Activated CD4-positive, alpha-beta T cell treated with anti-CD3 and anti-CD28 coated beads, Interleukin-2, amount 10 ng/mL, durations not matched to agents 7 days and 5 days (primary cell): Measurements from ENCODE around the gene PPBP. TPM values are rescaled to one million over a fixed set of nuclear protein-coding genes. Genes with fewer than 3 reads are reported as not detected.
"Not testable (repeated sequence)": the region's sequence is repeated elsewhere in the genome, so short reads cannot be mapped to it uniquely, and the experiment has no call there.

Source experiments
- CTCF ChIA-PET: fragments of 350-600 bp; sonication (Branson Sonifier 250); formaldehyde crosslinking; loops from one replicate; lab custom pipeline; 2021; ENCODE audit warnings: antibody characterized with exemption; lab: Charles Lee
- POLR2A ChIA-PET: fragments of 350-600 bp; sonication (Branson Sonifier 250); formaldehyde crosslinking; loops from one replicate; lab custom pipeline; 2021; ENCODE audit warnings: antibody characterized with exemption; lab: Charles Lee
- DNase-seq: peaks from one replicate; pipeline ENCODE4 v3.0.0-alpha.2; 2020
- H3K27ac Mint-ChIP-seq: one replicate; pipeline ENCODE4 v1.8.0; 2021; ENCODE audit warnings: mild to moderate bottlenecking, moderate library complexity, mixed read lengths
- H3K27me3 Mint-ChIP-seq: one replicate; pipeline ENCODE4 v1.8.0; 2021; ENCODE audit warnings: mixed read lengths
- H3K36me3 Mint-ChIP-seq: one replicate; pipeline ENCODE4 v1.8.0; 2021; ENCODE audit warnings: low read depth, mixed read lengths
- H3K4me1 Mint-ChIP-seq: one replicate; pipeline ENCODE4 v1.8.0; 2021; ENCODE audit warnings: mixed read lengths
- H3K4me3 Mint-ChIP-seq: one replicate; pipeline ENCODE4 v1.8.0; 2021; ENCODE audit warnings: mild to moderate bottlenecking, moderate library complexity, mixed read lengths
- H3K9me3 Mint-ChIP-seq: one replicate; pipeline ENCODE4 v1.8.0; 2021; ENCODE audit warnings: mixed read lengths
- total RNA-seq, 2 experiments: library from RNA; stranded (reverse); gene quantifications; one replicate each; pipeline ENCODE4 v1.2.3, GENCODE V29; 2021

PPBP gene
- total RNA-seq, 2 experiments from 2014 or later: not detected

DNA sequence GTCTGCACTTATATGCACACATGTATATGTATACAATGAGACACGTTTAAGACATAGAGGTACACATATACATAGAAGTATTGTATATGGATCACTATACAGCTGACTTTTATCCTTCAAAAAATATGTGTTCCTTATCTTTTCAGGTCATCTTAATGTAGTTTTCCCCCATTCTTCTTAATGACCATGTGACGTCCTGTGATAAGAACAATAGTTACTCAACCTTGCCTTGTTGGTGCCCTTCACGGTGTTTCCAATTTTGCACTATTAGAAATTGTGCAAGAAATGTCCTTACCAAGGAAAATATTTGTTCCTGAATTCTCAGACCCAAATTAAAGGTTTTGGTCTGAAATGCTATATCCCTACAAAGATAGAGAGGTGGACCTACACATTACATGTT is 1.0 kb upstream of the PPBP start:
- DNase-seq: no peak
- H3K27ac Mint-ChIP-seq: no peak overlapping the region
- CTCF ChIA-PET: no interaction called here
- H3K9me3 Mint-ChIP-seq: no peaks in the 10 kb centered on the region
- H3K27me3 Mint-ChIP-seq: no peaks in the 10 kb centered on the region
- no peaks in the 10 kb centered on the region for H3K36me3 Mint-ChIP-seq
- H3K4me3 Mint-ChIP-seq: no peak overlapping the region
- POLR2A ChIA-PET: no interaction called here
- no peaks in the 10 kb centered on the region for H3K4me1 Mint-ChIP-seq

DNA sequence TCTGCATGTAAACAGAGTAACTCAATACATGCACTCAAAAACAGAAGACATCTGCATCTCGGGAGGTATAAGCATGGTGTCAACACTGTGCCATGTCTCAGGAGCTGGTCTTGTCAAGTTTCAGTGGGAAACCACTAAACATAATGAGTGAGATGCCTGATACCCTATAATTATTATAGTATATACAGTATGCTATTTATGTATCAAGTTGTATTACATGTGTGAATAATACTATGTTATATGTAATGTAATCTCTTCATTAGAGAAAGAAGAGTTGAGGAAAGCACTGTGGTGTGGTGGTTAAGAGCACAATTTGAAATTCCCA is 2.5 kb downstream of the PPBP start:
- CTCF ChIA-PET: no interaction called here
- Mint-ChIP-seq H3K27ac (no peak overlapping the region), H3K9me3 (no peaks in the 10 kb centered on the region), H3K4me3 (no peak overlapping the region), H3K36me3 (no peaks in the 10 kb centered on the region), H3K4me1 (no peaks in the 10 kb centered on the region), H3K27me3 (no peaks in the 10 kb centered on the region)
- POLR2A ChIA-PET: no interaction called here
- no peak for DNase-seq

DNA sequence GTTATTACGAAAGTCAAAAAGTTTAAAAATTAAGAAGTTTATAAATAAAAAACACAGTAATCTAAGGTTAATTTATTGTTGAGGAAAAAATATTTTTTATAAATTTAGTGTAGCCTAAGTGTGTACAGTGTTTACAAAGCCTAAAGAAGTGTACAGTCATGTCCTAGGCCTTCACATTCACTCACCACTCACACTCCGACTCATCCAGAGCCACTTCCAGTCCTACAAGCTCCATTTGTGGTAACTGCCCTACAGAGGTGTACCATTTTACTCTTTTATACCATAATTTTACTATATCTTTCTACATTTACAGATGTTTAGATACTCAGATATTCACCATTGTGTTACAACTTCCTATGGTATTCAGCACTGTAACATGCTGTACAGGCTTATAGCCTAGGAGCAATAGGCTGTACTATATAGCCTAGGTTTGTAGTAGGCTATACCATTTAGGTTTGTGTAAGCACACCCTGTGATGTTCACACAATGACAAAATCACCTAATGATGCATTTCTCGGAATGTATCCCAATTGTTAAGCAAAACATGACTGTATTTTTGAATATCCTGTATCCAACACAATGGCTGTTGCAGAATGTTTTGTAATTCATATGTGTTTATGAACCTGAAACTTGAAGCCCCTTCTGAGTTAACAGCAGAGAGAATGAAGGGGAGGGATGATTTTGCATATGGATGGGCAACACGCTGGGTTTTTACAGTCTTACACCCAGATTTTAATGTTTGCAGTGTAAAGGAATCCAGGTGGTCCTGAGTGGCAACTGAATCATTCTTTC is 3.1 kb downstream of the PPBP start:
- no peak for DNase-seq
- Mint-ChIP-seq H3K27ac (no peak overlapping the region), H3K4me3 (no peak overlapping the region), H3K9me3 (no peaks in the 10 kb centered on the region), H3K4me1 (no peaks in the 10 kb centered on the region), H3K27me3 (no peaks in the 10 kb centered on the region), H3K36me3 (no peaks in the 10 kb centered on the region)
- CTCF ChIA-PET: no interaction called here
- POLR2A ChIA-PET: no interaction called here

DNA sequence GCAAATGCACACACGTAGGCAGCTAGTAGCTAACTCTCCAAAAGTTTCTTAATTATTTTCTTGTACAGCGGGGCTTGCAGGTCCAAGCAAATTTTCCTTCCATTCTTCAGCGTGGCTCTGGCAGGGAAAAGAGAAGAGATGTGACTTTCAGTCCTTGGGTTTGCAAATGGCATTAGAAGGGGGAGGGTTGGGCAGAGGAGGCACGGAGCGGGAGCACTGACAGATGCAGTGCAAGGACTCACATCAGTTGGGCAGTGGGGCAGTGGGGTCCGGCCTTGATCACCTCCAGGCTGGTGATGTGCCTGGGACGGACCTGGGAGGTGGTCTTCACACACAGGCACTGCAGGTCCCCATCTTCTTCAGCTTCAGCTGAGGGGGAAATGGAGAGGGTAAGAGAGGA is 6.8 kb downstream of the PPBP start:
- H3K36me3 Mint-ChIP-seq, H3K9me3 Mint-ChIP-seq, H3K27me3 Mint-ChIP-seq, DNase-seq, CTCF ChIA-PET, H3K4me1 Mint-ChIP-seq, H3K27ac Mint-ChIP-seq, H3K4me3 Mint-ChIP-seq: not testable (repeated sequence)
- POLR2A ChIA-PET: interaction anchor here (0.7 kb wide), 1 partner anchor 34 kb away, joined by 3 read pairs; no protein-coding TSS in a partner anchor

DNA sequence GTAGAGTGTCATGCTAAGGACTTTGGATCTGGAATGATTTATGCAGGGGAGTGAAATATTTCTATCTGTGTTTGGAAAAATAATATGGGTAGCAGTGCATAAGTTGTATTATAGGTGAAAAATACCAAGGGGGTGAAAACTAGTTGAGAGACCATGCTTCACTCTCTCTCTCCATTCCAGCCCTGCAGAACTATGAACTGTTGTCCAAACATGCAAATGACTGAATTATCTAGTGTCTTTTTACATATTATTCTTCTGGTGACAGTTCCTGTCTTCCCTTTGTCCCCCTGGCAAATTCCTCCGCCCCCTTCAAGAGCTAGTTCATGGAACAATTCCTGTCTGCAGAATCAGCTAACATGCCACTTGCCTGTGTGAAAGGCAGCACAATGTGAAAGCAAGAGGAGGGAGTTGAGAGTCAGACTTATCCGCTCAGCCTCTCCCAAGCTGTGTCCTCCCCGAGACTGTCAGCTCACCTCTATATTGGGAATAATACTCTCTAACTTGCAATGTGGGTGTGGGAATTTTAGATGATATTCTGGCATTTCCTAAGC is 8.5 kb downstream of the PPBP start:
- H3K36me3 Mint-ChIP-seq: no peaks in the 10 kb centered on the region
- no peaks in the 10 kb centered on the region for H3K27me3 Mint-ChIP-seq
- no peak overlapping the region for H3K4me3 Mint-ChIP-seq
- H3K4me1 Mint-ChIP-seq: no peaks in the 10 kb centered on the region
- peaks cover 4% of the 10 kb centered on the region for H3K9me3 Mint-ChIP-seq
- POLR2A ChIA-PET: no interaction called here
- CTCF ChIA-PET: no interaction called here
- H3K27ac Mint-ChIP-seq: no peak overlapping the region
- no peak for DNase-seq

DNA sequence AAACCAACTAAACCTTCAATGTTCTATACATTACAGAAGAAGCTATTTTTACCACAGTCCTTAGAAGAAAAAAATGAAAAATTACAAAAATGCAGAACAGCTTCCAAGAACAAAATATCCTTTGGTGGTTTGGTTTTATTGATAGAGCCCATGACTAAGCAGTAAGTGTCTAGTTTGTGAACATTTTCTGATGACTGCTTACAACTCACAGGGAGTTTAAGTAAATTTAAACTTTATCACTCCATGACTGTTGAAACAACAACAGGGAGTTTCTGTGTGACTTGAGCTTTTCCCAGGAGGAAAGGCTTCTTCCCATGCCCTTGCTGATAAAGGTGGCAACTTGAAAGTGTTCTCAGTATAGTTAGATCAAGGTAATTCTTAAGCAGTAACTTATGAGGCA is 9.1 kb downstream of the PPBP start:
- Mint-ChIP-seq H3K9me3 (peaks cover 4% of the 10 kb centered on the region), H3K4me1 (no peaks in the 10 kb centered on the region), H3K27ac (no peak overlapping the region), H3K4me3 (no peak overlapping the region), H3K27me3 (no peaks in the 10 kb centered on the region), H3K36me3 (no peaks in the 10 kb centered on the region)
- no peak for DNase-seq
- POLR2A ChIA-PET: no interaction called here
- CTCF ChIA-PET: no interaction called here

DNA sequence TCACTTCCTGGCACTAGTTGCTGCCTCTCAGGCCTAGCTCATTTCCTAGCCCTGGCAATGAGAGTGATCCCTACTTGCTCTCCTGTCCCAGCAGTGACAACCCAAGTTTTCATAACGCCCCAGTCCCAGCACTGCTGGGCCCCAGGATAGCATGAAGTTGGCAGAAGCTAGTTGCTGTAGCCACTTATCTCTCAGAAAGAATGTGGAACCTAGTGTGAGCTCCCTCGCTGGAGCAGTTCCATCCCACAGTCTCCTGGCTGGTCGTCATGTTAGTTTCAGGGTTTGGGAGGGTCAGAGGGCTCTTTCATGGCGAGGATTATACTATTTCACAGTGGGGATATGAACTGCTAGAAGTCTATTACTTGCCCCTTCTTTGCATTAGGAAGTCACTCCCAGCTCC is 11.3 kb downstream of the PPBP start:
- H3K4me3 Mint-ChIP-seq: no peak overlapping the region
- CTCF ChIA-PET: no interaction called here
- peaks cover 4% of the 10 kb centered on the region for H3K9me3 Mint-ChIP-seq
- H3K4me1 Mint-ChIP-seq: no peaks in the 10 kb centered on the region
- no peak for DNase-seq
- POLR2A ChIA-PET: no interaction called here
- H3K27me3 Mint-ChIP-seq: no peaks in the 10 kb centered on the region
- no peaks in the 10 kb centered on the region for H3K36me3 Mint-ChIP-seq
- no peak overlapping the region for H3K27ac Mint-ChIP-seq

DNA sequence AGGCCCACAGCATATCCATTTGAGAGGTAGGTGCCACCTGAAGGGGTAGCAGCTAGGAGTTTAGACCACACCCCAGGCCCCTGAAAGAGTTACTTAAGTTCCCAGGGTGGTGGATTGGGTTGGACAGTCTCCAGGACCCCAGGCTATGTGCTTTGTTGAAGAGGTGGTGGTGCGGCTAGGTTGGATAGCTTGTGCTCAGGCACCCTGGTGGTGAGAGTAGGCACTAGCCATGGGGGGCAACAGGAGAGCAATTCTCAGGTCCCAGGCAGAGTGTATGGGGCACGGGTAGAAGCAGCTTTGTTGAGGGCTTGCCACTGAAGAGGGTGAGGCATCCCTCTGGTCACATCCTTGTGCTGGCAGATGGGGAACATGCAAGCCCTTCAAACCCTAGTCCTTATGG is 11.8 kb downstream of the PPBP start:
- Mint-ChIP-seq H3K4me1 (no peaks in the 10 kb centered on the region), H3K4me3 (no peak overlapping the region), H3K9me3 (peaks cover 7% of the 10 kb centered on the region), H3K27ac (no peak overlapping the region), H3K36me3 (no peaks in the 10 kb centered on the region), H3K27me3 (no peaks in the 10 kb centered on the region)
- no peak for DNase-seq
- POLR2A ChIA-PET: no interaction called here
- CTCF ChIA-PET: no interaction called here

DNA sequence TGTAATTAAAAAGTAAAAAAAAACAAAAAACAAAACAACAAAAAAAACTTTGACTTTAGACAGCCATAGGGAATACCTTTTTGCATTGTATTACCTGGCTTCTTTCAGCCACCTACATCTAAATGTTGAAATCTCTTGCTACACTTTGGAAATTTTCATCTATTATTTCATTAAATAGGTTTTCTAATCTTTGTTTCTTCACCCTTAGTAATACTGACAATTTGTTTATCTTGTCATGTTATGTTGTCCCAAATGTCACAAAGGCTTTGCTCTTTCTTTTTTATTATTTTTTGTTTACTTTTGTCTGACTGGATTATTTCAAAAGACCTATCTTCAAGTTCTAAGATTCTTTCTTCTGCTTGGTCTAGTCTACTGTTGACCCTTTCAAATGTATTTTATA is 13.6 kb downstream of the PPBP start:
- no peak overlapping the region for H3K27ac Mint-ChIP-seq
- no peaks in the 10 kb centered on the region for H3K4me1 Mint-ChIP-seq
- H3K4me3 Mint-ChIP-seq: no peak overlapping the region

DNA sequence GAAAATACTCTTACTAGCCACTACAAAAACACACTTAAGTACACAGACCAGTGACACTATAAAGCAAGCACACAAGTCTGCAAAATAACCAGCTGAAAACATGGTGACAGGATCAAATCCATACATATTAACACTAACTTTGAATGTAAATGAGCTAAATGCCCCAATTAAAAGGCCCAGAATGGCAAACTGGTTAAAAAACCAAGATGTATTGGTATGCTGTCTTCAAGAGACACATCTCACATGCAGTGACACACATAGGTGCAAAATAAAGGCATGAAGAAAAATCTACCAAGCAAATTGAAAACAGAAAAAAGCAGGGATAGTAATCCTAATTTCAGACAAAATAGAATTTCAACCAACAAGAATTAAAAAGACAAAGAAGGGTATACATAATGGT is 17.0 kb downstream of the PPBP start:
- Mint-ChIP-seq H3K4me1 (no peaks in the 10 kb centered on the region), H3K9me3 (peaks cover 12% of the 10 kb centered on the region), H3K27me3 (no peaks in the 10 kb centered on the region), H3K4me3 (no peak overlapping the region), H3K27ac (no peak overlapping the region), H3K36me3 (no peaks in the 10 kb centered on the region)
- CTCF ChIA-PET: no interaction called here
- no peak for DNase-seq
- POLR2A ChIA-PET: no interaction called here

More for the DNA sequence above, 13.6 kb downstream of the PPBP start:
- H3K36me3 Mint-ChIP-seq: no peaks in the 10 kb centered on the region
- no peaks in the 10 kb centered on the region for H3K27me3 Mint-ChIP-seq
- POLR2A ChIA-PET: no interaction called here
- no peak for DNase-seq
- H3K9me3 Mint-ChIP-seq: peaks cover 12% of the 10 kb centered on the region
- CTCF ChIA-PET: no interaction called here

DNA sequence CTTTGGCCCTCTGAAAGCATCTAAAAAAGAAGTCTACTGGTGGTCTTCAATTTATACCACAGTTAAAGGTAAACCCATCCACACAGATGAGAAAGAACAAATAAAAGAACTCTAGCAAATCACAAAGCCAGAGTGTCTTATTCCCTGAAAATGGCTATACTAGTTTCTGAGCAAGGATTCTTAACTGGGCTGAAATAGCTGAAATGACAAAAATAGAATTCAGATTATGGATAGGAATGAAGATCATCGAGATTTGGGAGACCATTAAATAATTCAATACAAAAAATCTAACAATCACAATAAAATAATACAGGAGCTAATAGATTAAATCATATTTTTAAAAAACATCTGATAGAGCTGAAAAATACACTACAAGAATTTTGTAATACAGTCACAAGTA is 18.0 kb downstream of the PPBP start:
- ChIA-PET POLR2A (no interaction called here), CTCF (interaction anchor here (0.6 kb wide), 1 partner anchor 52 kb away, joined by 3 read pairs; no protein-coding TSS in a partner anchor)
- DNase-seq: no peak
- no peaks in the 10 kb centered on the region for H3K27me3 Mint-ChIP-seq
- H3K27ac Mint-ChIP-seq: no peak overlapping the region
- no peak overlapping the region for H3K4me3 Mint-ChIP-seq
- no peaks in the 10 kb centered on the region for H3K36me3 Mint-ChIP-seq
- peaks cover 8% of the 10 kb centered on the region for H3K9me3 Mint-ChIP-seq
- H3K4me1 Mint-ChIP-seq: no peaks in the 10 kb centered on the region

DNA sequence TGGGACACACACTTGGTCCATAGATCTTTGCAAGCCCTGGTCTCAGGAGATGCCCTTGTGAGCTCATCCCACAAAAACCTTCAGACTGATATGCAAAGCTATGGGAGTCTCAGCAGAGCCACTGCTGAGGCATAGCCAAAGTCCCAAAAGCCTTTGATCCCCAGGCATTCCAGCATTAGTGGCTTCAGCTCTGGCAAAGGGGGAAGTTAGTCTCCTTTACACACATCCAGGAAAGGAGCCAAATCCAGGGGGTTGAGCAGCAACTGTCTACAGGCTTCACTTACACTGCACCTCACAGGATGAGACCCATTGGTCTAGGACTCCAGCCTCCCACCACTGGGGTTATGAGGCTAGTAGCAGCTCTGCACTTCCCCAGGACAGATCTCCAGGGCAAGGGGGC is 20.1 kb downstream of the PPBP start:
- POLR2A ChIA-PET: no interaction called here

DNA sequence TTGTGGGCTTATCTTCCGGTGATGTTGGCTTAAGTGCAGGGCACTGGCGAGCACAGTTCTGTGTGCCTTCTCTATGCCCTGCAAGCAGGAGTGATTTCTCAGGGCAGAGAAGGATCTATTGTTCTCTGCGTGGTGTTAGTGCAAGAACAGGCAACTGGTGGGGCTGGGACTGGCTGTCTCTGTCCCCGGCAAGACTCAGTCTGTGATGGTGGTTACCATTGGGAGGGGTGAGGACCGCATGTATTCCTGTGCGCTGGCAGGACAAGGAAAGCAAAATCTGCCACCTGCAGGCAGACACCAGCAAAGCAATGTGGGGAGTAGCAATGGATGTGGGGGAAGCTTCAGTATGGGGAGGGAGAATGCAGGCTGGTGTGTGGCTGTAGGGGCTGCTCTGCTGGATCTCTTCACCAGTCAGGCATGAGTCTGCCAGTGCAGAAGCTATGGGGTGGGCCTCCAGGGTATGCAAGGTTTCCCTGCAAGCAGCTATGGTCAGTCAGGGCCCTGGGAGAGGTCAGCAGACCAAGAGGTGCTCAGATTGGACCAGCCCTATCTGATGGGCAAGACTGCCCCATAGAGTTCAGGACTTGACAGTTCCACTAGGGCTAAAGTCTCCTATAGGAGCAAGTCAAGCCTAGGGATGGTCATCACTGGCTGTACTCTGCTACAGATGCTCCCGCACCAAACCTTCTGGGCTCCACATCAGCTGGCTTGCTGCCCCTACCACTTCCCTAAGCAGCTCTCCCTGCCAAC is 23.0 kb downstream of the PPBP start:
- Mint-ChIP-seq H3K4me1 (no peaks in the 10 kb centered on the region), H3K36me3 (no peaks in the 10 kb centered on the region), H3K9me3 (peaks cover 7% of the 10 kb centered on the region), H3K27me3 (no peaks in the 10 kb centered on the region), H3K27ac (no peak overlapping the region), H3K4me3 (no peak overlapping the region)
- POLR2A ChIA-PET: no interaction called here
- CTCF ChIA-PET: no interaction called here
- no peak for DNase-seq

More for the DNA sequence above, 20.1 kb downstream of the PPBP start:
- H3K4me1 Mint-ChIP-seq: no peaks in the 10 kb centered on the region
- H3K9me3 Mint-ChIP-seq: peaks cover 8% of the 10 kb centered on the region
- H3K4me3 Mint-ChIP-seq: no peak overlapping the region
- H3K27ac Mint-ChIP-seq: no peak overlapping the region
- no peaks in the 10 kb centered on the region for H3K27me3 Mint-ChIP-seq
- no peaks in the 10 kb centered on the region for H3K36me3 Mint-ChIP-seq
- no peak for DNase-seq
- CTCF ChIA-PET: no interaction called here
